HEK293 (cell line): Measurements from ENCODE around the gene LCMT2.

Experiments used
- CTCF ChIA-PET: fragments of 350-600 bp; formaldehyde crosslinking; extraction: SDS; loops from one replicate; lab custom pipeline; 2021; ENCODE audit warnings: antibody characterized with exemption; lab: Yijun Ruan, JAX
- POLR2A ChIA-PET: fragments of 300-600 bp; formaldehyde crosslinking; extraction: SDS; loops from one replicate; lab custom pipeline; 2020; ENCODE audit warnings: antibody characterized with exemption, inconsistent platforms; lab: Yijun Ruan, JAX
- H3K27ac ChIP-seq: fragments of 200-500 bp; sonication (Bioruptor generic); 2 replicates; pipeline ENCODE4 v1.5.1; 2014; ENCODE audit warnings: low read depth, low read length, control low read depth, inconsistent platforms; ENCODE audit errors: extremely low read depth
- H3K36me3 ChIP-seq, 2 experiments: fragments of 200-500 bp in 1 of 2; sonication (Bioruptor generic) in 1 of 2; 1 replicate in 1 of 2; 2 replicates in 1 of 2; pipeline ENCODE4 v1.5.1; 2014 to 2017; ENCODE audit warnings: inconsistent platforms in 2 of 2, low read length in 2 of 2; ENCODE audit not compliant: control insufficient read depth in 2 of 2, insufficient read depth in 1 of 2
- H3K4me1 ChIP-seq: fragments of 200-500 bp; sonication (Bioruptor generic); 2 replicates; pipeline ENCODE4 v1.5.1; 2014; ENCODE audit warnings: mild to moderate bottlenecking, low read length, inconsistent platforms; ENCODE audit not compliant: control insufficient read depth, insufficient read depth
- H3K4me3 ChIP-seq: 2 replicates; pipeline ENCODE4 v1.5.1; 2011; ENCODE audit warnings: low read depth, mild to moderate bottlenecking, control low read depth, low read length, moderate library complexity
- H3K9me3 ChIP-seq: fragments of 200-500 bp; sonication (Bioruptor generic); 2 replicates; pipeline ENCODE4 v1.5.1; 2014; ENCODE audit warnings: low read depth, low read length, inconsistent platforms; ENCODE audit not compliant: control insufficient read depth, insufficient read depth
- ATF2 ChIP-seq: fragments of 450-650 bp; formaldehyde crosslinking; IDR thresholded peaks from 2 replicates; pipeline ENCODE4 v1.5.1; 2016; ENCODE audit warnings: missing biosample characterization, missing genetic modification characterization, low read depth
- CTCF ChIP-seq: fragments of 450-650 bp; formaldehyde crosslinking; IDR thresholded peaks from 2 replicates; pipeline ENCODE4 v1.5.1; 2016; ENCODE audit warnings: missing biosample characterization, missing genetic modification characterization
- GLI4 ChIP-seq: fragments of 450-650 bp; formaldehyde crosslinking; IDR thresholded peaks from 2 replicates; pipeline ENCODE4 v1.5.1; 2016; ENCODE audit warnings: missing biosample characterization, missing genetic modification characterization
- IKZF3 ChIP-seq: fragments of 450-650 bp; IDR thresholded peaks from 2 replicates; pipeline ENCODE4 v1.5.0; 2018; ENCODE audit warnings: missing biosample characterization, mild to moderate bottlenecking, missing genetic modification characterization, moderate library complexity
- INSM2 ChIP-seq: fragments of 450-650 bp; formaldehyde crosslinking; IDR thresholded peaks from 2 replicates; pipeline ENCODE4 v1.5.1; 2016; ENCODE audit warnings: missing biosample characterization, missing genetic modification characterization
- KLF17 ChIP-seq: fragments of 450-650 bp; formaldehyde crosslinking; IDR thresholded peaks from 2 replicates; pipeline ENCODE4 v1.5.1; 2016; ENCODE audit warnings: missing biosample characterization, missing genetic modification characterization
- KLF7 ChIP-seq: fragments of 450-650 bp; formaldehyde crosslinking; IDR thresholded peaks from 2 replicates; pipeline ENCODE4 v1.5.1; 2016; ENCODE audit warnings: missing biosample characterization, missing genetic modification characterization, borderline replicate concordance
- OVOL3 ChIP-seq: fragments of 450-650 bp; formaldehyde crosslinking; IDR thresholded peaks from 2 replicates; pipeline ENCODE4 v1.5.1; 2016; ENCODE audit warnings: missing biosample characterization, missing genetic modification characterization
- SP2 ChIP-seq: fragments of 450-650 bp; formaldehyde crosslinking; IDR thresholded peaks from 2 replicates; pipeline ENCODE4 v1.5.1; 2016; ENCODE audit warnings: missing biosample characterization, missing genetic modification characterization
- ZFP69B ChIP-seq: fragments of 450-650 bp; formaldehyde crosslinking; IDR thresholded peaks from 2 replicates; pipeline ENCODE4 v1.5.1; 2016; ENCODE audit warnings: missing biosample characterization, missing genetic modification characterization
- ZNF2 ChIP-seq: fragments of 450-650 bp; formaldehyde crosslinking; IDR thresholded peaks from 2 replicates; pipeline ENCODE4 v1.5.1; 2016; ENCODE audit warnings: missing biosample characterization, missing genetic modification characterization
- ZNF239 ChIP-seq: fragments of 450-650 bp; formaldehyde crosslinking; IDR thresholded peaks from 2 replicates; pipeline ENCODE4 v1.5.1; 2016; ENCODE audit warnings: missing biosample characterization, missing genetic modification characterization
- ZNF280C ChIP-seq: fragments of 450-650 bp; formaldehyde crosslinking; IDR thresholded peaks from 2 replicates; pipeline ENCODE4 v1.5.1; 2016; ENCODE audit warnings: missing biosample characterization, missing genetic modification characterization
- ZNF341 ChIP-seq: fragments of 450-650 bp; formaldehyde crosslinking; IDR thresholded peaks from 2 replicates; pipeline ENCODE4; 2016; ENCODE audit warnings: low read depth, missing biosample characterization, missing genetic modification characterization
- ZNF510 ChIP-seq: fragments of 450-650 bp; formaldehyde crosslinking; IDR thresholded peaks from 2 replicates; pipeline ENCODE4 v1.5.1; 2018; ENCODE audit warnings: mild to moderate bottlenecking, missing genetic modification characterization, missing biosample characterization; ENCODE audit not compliant: insufficient replicate concordance
- ZNF558 ChIP-seq: fragments of 450-650 bp; formaldehyde crosslinking; IDR thresholded peaks from 2 replicates; pipeline ENCODE4 v1.5.1; 2016; ENCODE audit warnings: missing biosample characterization, missing genetic modification characterization
- ZNF660 ChIP-seq: fragments of 450-650 bp; IDR thresholded peaks from 2 replicates; pipeline ENCODE4 v1.5.1; 2018; ENCODE audit warnings: missing biosample characterization, mild to moderate bottlenecking, missing genetic modification characterization
- ZNF707 ChIP-seq: fragments of 450-650 bp; formaldehyde crosslinking; IDR thresholded peaks from 2 replicates; pipeline ENCODE4 v1.5.1; 2016; ENCODE audit warnings: missing biosample characterization, missing genetic modification characterization
- ZNF747 ChIP-seq: fragments of 450-650 bp; formaldehyde crosslinking; IDR thresholded peaks from 2 replicates; pipeline ENCODE4 v1.5.1; 2016; ENCODE audit warnings: missing biosample characterization, missing genetic modification characterization
- ZNF76 ChIP-seq: fragments of 450-650 bp; formaldehyde crosslinking; IDR thresholded peaks from 2 replicates; pipeline ENCODE4; 2016; ENCODE audit warnings: low read depth, missing biosample characterization, missing genetic modification characterization, borderline replicate concordance
- ZNF791 ChIP-seq: fragments of 450-650 bp; formaldehyde crosslinking; IDR thresholded peaks from 2 replicates; pipeline ENCODE4 v1.5.1; 2016; ENCODE audit warnings: missing biosample characterization, missing genetic modification characterization
- ZXDB ChIP-seq: fragments of 450-650 bp; formaldehyde crosslinking; IDR thresholded peaks from 2 replicates; pipeline ENCODE4 v1.5.1; 2016; ENCODE audit warnings: missing biosample characterization, missing genetic modification characterization

LCMT2 gene

GRCh38 chr15:43283526-43283925, 46.8 kb downstream of the LCMT2 start (continued):
- no peak for TF ChIP-seq ZNF791 (tag by site-specific recombination)
- TF ChIP-seq ZNF76 (tag by site-specific recombination) = no peak
- TF ChIP-seq ZFP69B (tag by site-specific recombination) = no peak

- CTCF ChIA-PET = interaction anchor here (1.7 kb wide), 1 partner anchor 57 kb away, joined by 4 read pairs; no protein-coding TSS in a partner anchor
- no peak overlapping the region for H3K27ac ChIP-seq
- POLR2A ChIA-PET = no interaction called here
- H3K4me3 ChIP-seq = no peak overlapping the region
- no peaks in the 10 kb centered on the region for H3K4me1 ChIP-seq
- TF ChIP-seq ZNF341 (tag by site-specific recombination) (no peak), ZNF558 (tag by site-specific recombination) (no peak), IKZF3 (no peak), ZNF510 (tag by site-specific recombination) (no peak), ZNF280C (tag by site-specific recombination) (no peak), OVOL3 (no peak), CTCF (tag by site-specific recombination) (no peak), GLI4 (no peak), ZNF239 (tag by site-specific recombination) (no peak), KLF7 (tag by site-specific recombination) (no peak)
- no peaks in the 10 kb centered on the region for H3K36me3 ChIP-seq
- H3K9me3 ChIP-seq = no peaks in the 10 kb centered on the region
These were observed 48.3 kb downstream of the LCMT2 start for GRCh38 chr15:43281926-43282602.

GRCh38 chr15:43280996-43281395, 49.4 kb downstream of the LCMT2 start:
- Histone ChIP-seq H3K9me3 (no peaks in the 10 kb centered on the region), H3K4me1 (no peaks in the 10 kb centered on the region), H3K27ac (no peak overlapping the region), H3K4me3 (no peak overlapping the region), H3K36me3 (no peaks in the 10 kb centered on the region)
- CTCF ChIA-PET = interaction anchor here (0.6 kb wide), 1 partner anchor 95 kb away, joined by 3 read pairs; no protein-coding TSS in a partner anchor
- POLR2A ChIA-PET = no interaction called here
- no peak for TF ChIP-seq ATF2 (tag by site-specific recombination)
- TF ChIP-seq INSM2 (tag by site-specific recombination) = no peak
- no peak for TF ChIP-seq ZXDB (tag by site-specific recombination)
- TF ChIP-seq ZNF660 = no peak
- no peak for TF ChIP-seq ZNF707 (tag by site-specific recombination)
- TF ChIP-seq KLF17 (tag by site-specific recombination) = no peak
- no peak for TF ChIP-seq SP2 (tag by site-specific recombination)
- TF ChIP-seq ZNF747 = no peak
- no peak for TF ChIP-seq ZNF2 (tag by site-specific recombination)
